Measurements from ENCODE around the gene PRPH.

The PRPH gene

GRCh38 chr12:49334226-49334625 lies 39.3 kb downstream of the PRPH start:
- DNase-seq = no peak

GRCh38 chr12:49334681-49335080 lies 39.7 kb downstream of the PRPH start:
- no peak for DNase-seq

- DNase-seq = no peak
These were observed 40.4 kb downstream of the PRPH start for GRCh38 chr12:49335118-49335954.

GRCh38 chr12:49335955-49336644 lies 41.2 kb downstream of the PRPH start:
- DNase-seq = no peak

GRCh38 chr12:49336645-49337584 lies 42.0 kb downstream of the PRPH start, which contains the start of gene C1QL4:
Gene C1QL4, minus strand, starts transcription at chr12:49337188. Its CDS starts 711 bp downstream, at chr12:49336477.
- DNase-seq = peak; percentile 92

- no peak for DNase-seq
These were observed 44.0 kb downstream of the PRPH start for GRCh38 chr12:49338830-49339463.

GRCh38 chr12:49339464-49339861 lies 44.5 kb downstream of the PRPH start:
- no peak for DNase-seq

- DNase-seq = no peak
These were observed 45.3 kb downstream of the PRPH start for GRCh38 chr12:49340095-49340870.

GRCh38 chr12:49340971-49341776 lies 46.2 kb downstream of the PRPH start:
- DNase-seq = no peak

- no peak for DNase-seq
These were observed 46.8 kb downstream of the PRPH start for GRCh38 chr12:49341777-49342065.

GRCh38 chr12:49342066-49342913 lies 47.3 kb downstream of the PRPH start:
- DNase-seq = peak; percentile 83

GRCh38 chr12:49342914-49343731 lies 48.2 kb downstream of the PRPH start:
- DNase-seq = no peak

- no peak for DNase-seq
These were observed 49.6 kb downstream of the PRPH start for GRCh38 chr12:49344486-49345050.

GRCh38 chr12:49345051-49345824 lies 50.3 kb downstream of the PRPH start:
- DNase-seq = no peak

- DNase-seq = no peak
These were observed 51.1 kb downstream of the PRPH start for GRCh38 chr12:49345825-49346658.

- DNase-seq = no peak
These were observed 51.8 kb downstream of the PRPH start, which contains the start of gene DNAJC22 for GRCh38 chr12:49346659-49347310. Gene DNAJC22, plus strand, starts transcription at chr12:49346888. Its CDS starts 1,985 bp downstream, at chr12:49348873.
